Loucy (cell line): Measurements from ENCODE around the gene ST6GALNAC1.

ENCODE experiments used
- H2AFZ ChIP-seq: fragments of 200-600 bp; sonication (generic); 2 replicates; pipeline ENCODE4 v1.6.0; 2016; ENCODE audit warnings: antibody characterized with exemption, mild to moderate bottlenecking, low read length, moderate library complexity
- H3F3A ChIP-seq: fragments of 200-600 bp; 2 replicates; pipeline ENCODE4 v1.6.0; 2016; ENCODE audit warnings: antibody characterized with exemption, low read depth, mild to moderate bottlenecking
- H3K27me3 ChIP-seq: fragments of 200-600 bp; sonication (generic); 2 replicates; pipeline ENCODE4 v1.6.1; 2014; ENCODE audit warnings: low read length, mild to moderate bottlenecking; ENCODE audit not compliant: insufficient read depth, poor library complexity, severe bottlenecking
- H3K36me3 ChIP-seq: fragments of 200-600 bp; sonication (generic); 2 replicates; pipeline ENCODE4 v1.6.1; 2016; ENCODE audit warnings: low read length; ENCODE audit not compliant: insufficient read depth
- H3K4me1 ChIP-seq: fragments of 200-600 bp; sonication (generic); 2 replicates; pipeline ENCODE4 v1.5.1; 2014; ENCODE audit warnings: low read length, mild to moderate bottlenecking; ENCODE audit not compliant: insufficient read depth, poor library complexity, severe bottlenecking
- H3K4me2 ChIP-seq: fragments of 200-600 bp; sonication (generic); 2 replicates; pipeline ENCODE4 v1.6.0; 2014; ENCODE audit warnings: antibody characterized with exemption, low read length, low read depth, mild to moderate bottlenecking; ENCODE audit not compliant: poor library complexity, severe bottlenecking
- H3K4me3 ChIP-seq: fragments of 200-600 bp; sonication (generic); 2 replicates; pipeline ENCODE4 v1.5.1; 2014; ENCODE audit warnings: low read length, mild to moderate bottlenecking, mixed read lengths; ENCODE audit not compliant: poor library complexity, severe bottlenecking
- H3K79me2 ChIP-seq: fragments of 200-600 bp; sonication (generic); 2 replicates; pipeline ENCODE4 v1.6.1; 2014; ENCODE audit warnings: low read length; ENCODE audit not compliant: insufficient read depth
- H3K9ac ChIP-seq: fragments of 200-600 bp; sonication (generic); 2 replicates; pipeline ENCODE4 v1.6.0; 2014; ENCODE audit warnings: mild to moderate bottlenecking, low read depth, low read length, moderate library complexity; ENCODE audit not compliant: poor library complexity, severe bottlenecking
- H3K9me2 ChIP-seq: fragments of 200-600 bp; sonication (generic); replicated peaks from 2 replicates; pipeline ENCODE4 v1.6.1; 2016; ENCODE audit warnings: low read depth, low read length, mixed read lengths
- H3K9me3 ChIP-seq: fragments of 200-600 bp; sonication (generic); 2 replicates; pipeline ENCODE4 v1.6.1; 2014; ENCODE audit warnings: mild to moderate bottlenecking, antibody characterized with exemption, low read length, low read depth; ENCODE audit not compliant: insufficient read depth
- H4K20me1 ChIP-seq: fragments of 200-600 bp; sonication (generic); 2 replicates; pipeline ENCODE4 v1.6.0; 2014; ENCODE audit warnings: antibody characterized with exemption, low read length, mild to moderate bottlenecking; ENCODE audit not compliant: insufficient read depth, poor library complexity, severe bottlenecking
- EZH2phosphoT487 ChIP-seq: fragments of 200-600 bp; IDR thresholded peaks from 2 replicates; pipeline ENCODE4 v1.6.1; 2018; ENCODE audit warnings: antibody characterized with exemption, mild to moderate bottlenecking, moderate library complexity, borderline replicate concordance
- TF ChIP-seq, protein P1 (sequence below): fragments of 200-600 bp; sonication (generic); conservative IDR thresholded peaks from 2 replicates; pipeline ENCODE4 v1.5.1; 2014; ENCODE audit warnings: mild to moderate bottlenecking, antibody characterized with exemption, low read length

Gene ST6GALNAC1

GRCh38 chr17:76578376-76578775 is 65.2 kb downstream of the ST6GALNAC1 start:
- no peak for TF ChIP-seq EZH2phosphoT487
- TF ChIP-seq, protein P1, sequence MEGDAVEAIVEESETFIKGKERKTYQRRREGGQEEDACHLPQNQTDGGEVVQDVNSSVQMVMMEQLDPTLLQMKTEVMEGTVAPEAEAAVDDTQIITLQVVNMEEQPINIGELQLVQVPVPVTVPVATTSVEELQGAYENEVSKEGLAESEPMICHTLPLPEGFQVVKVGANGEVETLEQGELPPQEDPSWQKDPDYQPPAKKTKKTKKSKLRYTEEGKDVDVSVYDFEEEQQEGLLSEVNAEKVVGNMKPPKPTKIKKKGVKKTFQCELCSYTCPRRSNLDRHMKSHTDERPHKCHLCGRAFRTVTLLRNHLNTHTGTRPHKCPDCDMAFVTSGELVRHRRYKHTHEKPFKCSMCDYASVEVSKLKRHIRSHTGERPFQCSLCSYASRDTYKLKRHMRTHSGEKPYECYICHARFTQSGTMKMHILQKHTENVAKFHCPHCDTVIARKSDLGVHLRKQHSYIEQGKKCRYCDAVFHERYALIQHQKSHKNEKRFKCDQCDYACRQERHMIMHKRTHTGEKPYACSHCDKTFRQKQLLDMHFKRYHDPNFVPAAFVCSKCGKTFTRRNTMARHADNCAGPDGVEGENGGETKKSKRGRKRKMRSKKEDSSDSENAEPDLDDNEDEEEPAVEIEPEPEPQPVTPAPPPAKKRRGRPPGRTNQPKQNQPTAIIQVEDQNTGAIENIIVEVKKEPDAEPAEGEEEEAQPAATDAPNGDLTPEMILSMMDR, result no peak
- Histone ChIP-seq H3K4me3 (no peak overlapping the region), H3K4me2 (no peak overlapping the region), H3K9me3 (no peaks in the 10 kb centered on the region), H3F3A (no peaks in the 10 kb centered on the region), H2AFZ (no peak overlapping the region), H3K4me1 (no peaks in the 10 kb centered on the region), H3K9me2 (no peaks in the 10 kb centered on the region), H3K79me2 (no peaks in the 10 kb centered on the region), H4K20me1 (no peaks in the 10 kb centered on the region), H3K9ac (no peak overlapping the region), H3K36me3 (no peaks in the 10 kb centered on the region), H3K27me3 (no peaks in the 10 kb centered on the region)

GRCh38 chr17:76577876-76578275 is 65.7 kb downstream of the ST6GALNAC1 start:
- no peak for TF ChIP-seq EZH2phosphoT487
- TF ChIP-seq, protein P1, result no peak
- H3K4me2 ChIP-seq, result no peak overlapping the region
- no peaks in the 10 kb centered on the region for H3K4me1 ChIP-seq
- no peaks in the 10 kb centered on the region for H4K20me1 ChIP-seq
- no peaks in the 10 kb centered on the region for H3K9me3 ChIP-seq
- no peaks in the 10 kb centered on the region for H3F3A ChIP-seq
- no peaks in the 10 kb centered on the region for H3K79me2 ChIP-seq
- H3K9ac ChIP-seq, result no peak overlapping the region
- H2AFZ ChIP-seq, result no peak overlapping the region
- no peak overlapping the region for H3K4me3 ChIP-seq
- no peaks in the 10 kb centered on the region for H3K27me3 ChIP-seq
- H3K9me2 ChIP-seq, result no peaks in the 10 kb centered on the region
- H3K36me3 ChIP-seq, result no peaks in the 10 kb centered on the region

GRCh38 chr17:76576189-76576588 is 67.4 kb downstream of the ST6GALNAC1 start:
- no peak overlapping the region for H2AFZ ChIP-seq
- H3K36me3 ChIP-seq, result no peaks in the 10 kb centered on the region
- H3K4me2 ChIP-seq, result no peak overlapping the region
- H3K9me3 ChIP-seq, result no peaks in the 10 kb centered on the region
- no peaks in the 10 kb centered on the region for H4K20me1 ChIP-seq
- no peaks in the 10 kb centered on the region for H3K27me3 ChIP-seq
- H3K9ac ChIP-seq, result no peak overlapping the region
- H3K4me3 ChIP-seq, result no peak overlapping the region
- no peaks in the 10 kb centered on the region for H3F3A ChIP-seq
- H3K4me1 ChIP-seq, result no peaks in the 10 kb centered on the region
- no peaks in the 10 kb centered on the region for H3K79me2 ChIP-seq
- no peaks in the 10 kb centered on the region for H3K9me2 ChIP-seq
- TF ChIP-seq, protein P1, result no peak
- TF ChIP-seq EZH2phosphoT487, result no peak
